HG03521 (cell line): Measurements from ENCODE around the gene CWF19L2.

ENCODE experiments used
- ATAC-seq: cut with Tn5 transposase; IDR thresholded peaks from one replicate; pipeline ENCODE4 v1.9.1; 2021; ENCODE audit warnings: mild to moderate bottlenecking, moderate library complexity; ENCODE audit not compliant: unreplicated experiment

CWF19L2 gene

GRCh38 chr11:107316426-107316825 is 141.2 kb downstream of the CWF19L2 start:
- ATAC-seq: no peak

- no peak for ATAC-seq
Observed at GRCh38 chr11:107307991-107308390, 149.6 kb downstream of the CWF19L2 start.

DNA sequence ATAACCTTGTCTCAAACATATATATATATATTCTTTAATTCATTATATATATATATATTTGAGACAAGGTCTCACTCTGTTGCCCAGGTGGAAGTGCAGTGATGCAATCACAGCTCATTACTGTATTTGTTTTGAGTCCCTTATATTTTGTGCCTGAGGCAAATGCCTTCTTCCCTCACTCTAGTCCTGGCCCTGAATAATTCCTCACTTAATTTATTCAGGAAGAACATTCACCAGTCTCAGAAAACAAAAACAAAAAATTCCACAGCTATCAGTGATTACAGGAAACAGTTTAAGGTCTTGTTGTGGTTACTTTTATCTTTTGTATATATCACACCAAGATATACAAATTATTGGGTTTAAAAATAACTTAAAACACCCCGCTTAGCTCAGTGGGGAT is 155.7 kb downstream of the CWF19L2 start:
- ATAC-seq: no peak

GRCh38 chr11:107293677-107294344 is 163.8 kb downstream of the CWF19L2 start:
- no peak for ATAC-seq

GRCh38 chr11:107282195-107282594 is 175.4 kb downstream of the CWF19L2 start:
- ATAC-seq: no peak
